Vagina (tissue), 2 donors: ENCODE results near the gene CDH6.

Experiments used
- CTCF ChIP-seq, 3 experiments: fragments of 450-650 bp in 2 of 3; fragments of 200-600 bp in 1 of 3; sonication (generic) in 1 of 3; IDR thresholded peaks; one replicate each; pipeline ENCODE4 v1.5.1; 2017 to 2019; ENCODE audit warnings: antibody characterized with exemption in 3 of 3, mild to moderate bottlenecking in 2 of 3, moderate library complexity in 2 of 3
- POLR2A ChIP-seq, 2 donors: fragments of 450-650 bp; IDR thresholded peaks; one replicate each; pipeline ENCODE4 v1.6.1; 2017; ENCODE audit warnings: antibody characterized with exemption in 2 of 2, mild to moderate bottlenecking in 2 of 2, moderate library complexity in 2 of 2

GRCh38 chr5:31301833-31302232, 108.3 kb downstream of the CDH6 start:
- TF ChIP-seq CTCF (IDR thresholded peaks at IDR 0.05) (no peak), POLR2A (IDR thresholded peaks at IDR 0.05) (no peak)
